ENCODE measurements around the gene FBXW5.

FBXW5 gene

GRCh38 chr9:136936645-136937170, 7.8 kb downstream of the FBXW5 start:
- Mint-ChIP-seq H3K4me3 (no peak overlapping the region), H3K4me1 (no peaks in the 10 kb centered on the region), H3K36me3 (ENCODE audit: low read depth) (peaks cover 51% of the 10 kb centered on the region), H3K27ac (no peak overlapping the region), H3K9me3 (peaks cover 7% of the 10 kb centered on the region), H3K27me3 (ENCODE audit: low read depth) (no peaks in the 10 kb centered on the region)
- no peak for TF ChIP-seq CTCF (IDR thresholded peaks at IDR 0.05; ENCODE audit: unreplicated experiment in 3 of 3)

- no peak for TF ChIP-seq CTCF (IDR thresholded peaks at IDR 0.05; ENCODE audit: unreplicated experiment in 3 of 3)
- Mint-ChIP-seq H3K27me3 (ENCODE audit: low read depth) (no peaks in the 10 kb centered on the region), H3K4me3 (no peak overlapping the region), H3K4me1 (no peaks in the 10 kb centered on the region), H3K9me3 (peaks cover 8% of the 10 kb centered on the region), H3K36me3 (ENCODE audit: low read depth) (peaks cover 52% of the 10 kb centered on the region), H3K27ac (no peak overlapping the region)
Measured at GRCh38 chr9:136935651-136936050, 8.9 kb downstream of the FBXW5 start.

GRCh38 chr9:136934277-136934676, 10.3 kb downstream of the FBXW5 start:
- H3K27me3 Mint-ChIP-seq (ENCODE audit: low read depth) = no peaks in the 10 kb centered on the region
- H3K4me1 Mint-ChIP-seq = no peaks in the 10 kb centered on the region
- H3K27ac Mint-ChIP-seq = no peak overlapping the region
- H3K36me3 Mint-ChIP-seq (ENCODE audit: low read depth) = peaks cover 48% of the 10 kb centered on the region
- no peak overlapping the region for H3K4me3 Mint-ChIP-seq
- no peak for TF ChIP-seq CTCF (IDR thresholded peaks at IDR 0.05; ENCODE audit: unreplicated experiment in 3 of 3)
- H3K9me3 Mint-ChIP-seq = peaks cover 8% of the 10 kb centered on the region

- no peaks in the 10 kb centered on the region for H3K27me3 Mint-ChIP-seq (ENCODE audit: low read depth)
- H3K4me3 Mint-ChIP-seq = no peak overlapping the region
- peaks cover 42% of the 10 kb centered on the region for H3K36me3 Mint-ChIP-seq (ENCODE audit: low read depth)
- no peaks in the 10 kb centered on the region for H3K4me1 Mint-ChIP-seq
- TF ChIP-seq CTCF (IDR thresholded peaks at IDR 0.05; ENCODE audit: unreplicated experiment in 3 of 3) = no peak
- H3K27ac Mint-ChIP-seq = no peak overlapping the region
- H3K9me3 Mint-ChIP-seq = peaks cover 8% of the 10 kb centered on the region
Measured at GRCh38 chr9:136931611-136932130, 12.9 kb downstream of the FBXW5 start.

- Mint-ChIP-seq H3K9me3 (peaks cover 8% of the 10 kb centered on the region), H3K27me3 (ENCODE audit: low read depth) (no peaks in the 10 kb centered on the region), H3K4me1 (no peaks in the 10 kb centered on the region), H3K36me3 (ENCODE audit: low read depth) (peaks cover 34% of the 10 kb centered on the region), H3K27ac (no peak overlapping the region), H3K4me3 (no peak overlapping the region)
- no peak for TF ChIP-seq CTCF (IDR thresholded peaks at IDR 0.05; ENCODE audit: unreplicated experiment in 3 of 3)
Measured at GRCh38 chr9:136930014-136930413, 14.5 kb downstream of the FBXW5 start.

GRCh38 chr9:136928591-136928990, 15.9 kb downstream of the FBXW5 start:
- H3K36me3 Mint-ChIP-seq (ENCODE audit: low read depth) = peaks cover 22% of the 10 kb centered on the region
- peaks cover 8% of the 10 kb centered on the region for H3K9me3 Mint-ChIP-seq
- no peak overlapping the region for H3K4me3 Mint-ChIP-seq

More at GRCh38 chr9:136928591-136928990, 15.9 kb downstream of the FBXW5 start:
- peak overlapping the region in 1 of 3 experiments; percentile 38 for H3K27ac Mint-ChIP-seq
- H3K27me3 Mint-ChIP-seq (ENCODE audit: low read depth) = no peaks in the 10 kb centered on the region
- H3K4me1 Mint-ChIP-seq = no peaks in the 10 kb centered on the region
- no peak for TF ChIP-seq CTCF (IDR thresholded peaks at IDR 0.05; ENCODE audit: unreplicated experiment in 3 of 3)
